Liver (tissue), 3 donors: ENCODE results near the gene SLC37A2.

Experiments used
- GABPA ChIP-seq, 2 donors: IDR thresholded peaks in 1 of 2; conservative IDR thresholded peaks in 1 of 2; 2 replicates each; pipeline ENCODE4 v1.6.1; 2016; ENCODE audit warnings: antibody characterized with exemption in 2 of 2, mild to moderate bottlenecking in 1 of 2, moderate library complexity in 1 of 2
- HNF4A ChIP-seq, 2 donors: conservative IDR thresholded peaks; 2 replicates each; pipeline ENCODE4 v1.6.1; 2016; ENCODE audit warnings: antibody characterized with exemption in 2 of 2, mild to moderate bottlenecking in 2 of 2
- JUND ChIP-seq, 2 donors: IDR thresholded peaks; 2 replicates each; pipeline ENCODE4 v1.6.1; 2016; ENCODE audit warnings: antibody characterized with exemption in 2 of 2
- RAD21 ChIP-seq, 2 donors: IDR thresholded peaks; 2 replicates each; pipeline ENCODE4 v1.6.1; 2016; ENCODE audit warnings: antibody characterized with exemption in 2 of 2, mild to moderate bottlenecking in 2 of 2
- RXRA ChIP-seq, 2 donors: IDR thresholded peaks; 2 replicates each; pipeline ENCODE4 v1.6.1; 2017 to 2018; ENCODE audit warnings: antibody characterized with exemption in 2 of 2, mild to moderate bottlenecking in 1 of 2
- SP1 ChIP-seq: IDR thresholded peaks from 2 replicates; pipeline ENCODE4 v1.6.1; 2018; ENCODE audit warnings: antibody characterized with exemption, mild to moderate bottlenecking
- TAF1 ChIP-seq: conservative IDR thresholded peaks from 2 replicates; pipeline ENCODE4 v1.6.1; 2016; ENCODE audit warnings: antibody characterized with exemption, mild to moderate bottlenecking
- YY1 ChIP-seq: IDR thresholded peaks from 2 replicates; pipeline ENCODE4 v1.6.1; 2016; ENCODE audit warnings: antibody characterized with exemption, mild to moderate bottlenecking
- TF ChIP-seq, protein P1 (sequence below): fragments of 150-350 bp; IDR thresholded peaks from 2 replicates; pipeline ENCODE4 v1.5.1; 2017; ENCODE audit warnings: improper control_type of control experiment, low read depth, low read length; ENCODE audit not compliant: missing input control
- TF ChIP-seq, protein P2 (sequence below): IDR thresholded peaks from 2 replicates; pipeline ENCODE4 v1.6.1; 2016; ENCODE audit warnings: antibody characterized with exemption
- TF ChIP-seq, protein P3 (sequence below): IDR thresholded peaks from 2 replicates; pipeline ENCODE4 v1.6.1; 2016; ENCODE audit warnings: antibody characterized with exemption, mild to moderate bottlenecking
- TF ChIP-seq, protein P4 (sequence below): IDR thresholded peaks from 2 replicates; pipeline ENCODE4 v1.6.1; 2016; ENCODE audit warnings: antibody characterized with exemption
- donor health status: healthy.
- donor health status: healthy.

DNA sequence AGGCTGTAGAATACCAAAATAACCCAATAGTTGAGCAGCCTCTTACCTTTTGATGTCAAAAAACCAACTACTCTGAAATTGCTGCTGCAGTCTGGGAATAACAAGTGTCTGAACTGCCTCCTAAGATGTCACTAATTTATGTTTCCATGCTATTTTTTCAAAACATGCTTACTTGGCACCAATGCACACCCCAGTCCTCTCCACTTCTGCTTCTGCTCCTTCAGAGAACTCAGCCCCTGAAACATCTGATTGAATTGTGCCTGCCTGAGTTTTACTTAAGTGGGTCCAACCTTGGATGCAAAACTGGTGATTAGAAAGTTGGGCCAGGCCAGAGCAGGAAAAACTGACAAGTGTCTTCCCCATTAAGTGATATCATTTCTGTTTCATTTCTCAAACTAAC, 72.9 kb downstream of the SLC37A2 start:
- TF ChIP-seq, protein P1, sequence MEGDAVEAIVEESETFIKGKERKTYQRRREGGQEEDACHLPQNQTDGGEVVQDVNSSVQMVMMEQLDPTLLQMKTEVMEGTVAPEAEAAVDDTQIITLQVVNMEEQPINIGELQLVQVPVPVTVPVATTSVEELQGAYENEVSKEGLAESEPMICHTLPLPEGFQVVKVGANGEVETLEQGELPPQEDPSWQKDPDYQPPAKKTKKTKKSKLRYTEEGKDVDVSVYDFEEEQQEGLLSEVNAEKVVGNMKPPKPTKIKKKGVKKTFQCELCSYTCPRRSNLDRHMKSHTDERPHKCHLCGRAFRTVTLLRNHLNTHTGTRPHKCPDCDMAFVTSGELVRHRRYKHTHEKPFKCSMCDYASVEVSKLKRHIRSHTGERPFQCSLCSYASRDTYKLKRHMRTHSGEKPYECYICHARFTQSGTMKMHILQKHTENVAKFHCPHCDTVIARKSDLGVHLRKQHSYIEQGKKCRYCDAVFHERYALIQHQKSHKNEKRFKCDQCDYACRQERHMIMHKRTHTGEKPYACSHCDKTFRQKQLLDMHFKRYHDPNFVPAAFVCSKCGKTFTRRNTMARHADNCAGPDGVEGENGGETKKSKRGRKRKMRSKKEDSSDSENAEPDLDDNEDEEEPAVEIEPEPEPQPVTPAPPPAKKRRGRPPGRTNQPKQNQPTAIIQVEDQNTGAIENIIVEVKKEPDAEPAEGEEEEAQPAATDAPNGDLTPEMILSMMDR, result no peak
- TF ChIP-seq RAD21 (IDR thresholded peaks at IDR 0.05) (no peak), RXRA (IDR thresholded peaks at IDR 0.05) (no peak), SP1 (no peak), TAF1 (no peak), GABPA (IDR thresholded peaks at IDR 0.05 in 1 of 2, conservative IDR thresholded peaks at IDR 0.05 in 1 of 2) (no peak), YY1 (no peak), JUND (IDR thresholded peaks at IDR 0.05) (no peak), HNF4A (conservative IDR thresholded peaks at IDR 0.05) (no peak)
- TF ChIP-seq, protein P2, sequence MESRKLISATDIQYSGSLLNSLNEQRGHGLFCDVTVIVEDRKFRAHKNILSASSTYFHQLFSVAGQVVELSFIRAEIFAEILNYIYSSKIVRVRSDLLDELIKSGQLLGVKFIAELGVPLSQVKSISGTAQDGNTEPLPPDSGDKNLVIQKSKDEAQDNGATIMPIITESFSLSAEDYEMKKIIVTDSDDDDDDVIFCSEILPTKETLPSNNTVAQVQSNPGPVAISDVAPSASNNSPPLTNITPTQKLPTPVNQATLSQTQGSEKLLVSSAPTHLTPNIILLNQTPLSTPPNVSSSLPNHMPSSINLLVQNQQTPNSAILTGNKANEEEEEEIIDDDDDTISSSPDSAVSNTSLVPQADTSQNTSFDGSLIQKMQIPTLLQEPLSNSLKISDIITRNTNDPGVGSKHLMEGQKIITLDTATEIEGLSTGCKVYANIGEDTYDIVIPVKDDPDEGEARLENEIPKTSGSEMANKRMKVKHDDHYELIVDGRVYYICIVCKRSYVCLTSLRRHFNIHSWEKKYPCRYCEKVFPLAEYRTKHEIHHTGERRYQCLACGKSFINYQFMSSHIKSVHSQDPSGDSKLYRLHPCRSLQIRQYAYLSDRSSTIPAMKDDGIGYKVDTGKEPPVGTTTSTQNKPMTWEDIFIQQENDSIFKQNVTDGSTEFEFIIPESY, result no peak
- TF ChIP-seq, protein P3, sequence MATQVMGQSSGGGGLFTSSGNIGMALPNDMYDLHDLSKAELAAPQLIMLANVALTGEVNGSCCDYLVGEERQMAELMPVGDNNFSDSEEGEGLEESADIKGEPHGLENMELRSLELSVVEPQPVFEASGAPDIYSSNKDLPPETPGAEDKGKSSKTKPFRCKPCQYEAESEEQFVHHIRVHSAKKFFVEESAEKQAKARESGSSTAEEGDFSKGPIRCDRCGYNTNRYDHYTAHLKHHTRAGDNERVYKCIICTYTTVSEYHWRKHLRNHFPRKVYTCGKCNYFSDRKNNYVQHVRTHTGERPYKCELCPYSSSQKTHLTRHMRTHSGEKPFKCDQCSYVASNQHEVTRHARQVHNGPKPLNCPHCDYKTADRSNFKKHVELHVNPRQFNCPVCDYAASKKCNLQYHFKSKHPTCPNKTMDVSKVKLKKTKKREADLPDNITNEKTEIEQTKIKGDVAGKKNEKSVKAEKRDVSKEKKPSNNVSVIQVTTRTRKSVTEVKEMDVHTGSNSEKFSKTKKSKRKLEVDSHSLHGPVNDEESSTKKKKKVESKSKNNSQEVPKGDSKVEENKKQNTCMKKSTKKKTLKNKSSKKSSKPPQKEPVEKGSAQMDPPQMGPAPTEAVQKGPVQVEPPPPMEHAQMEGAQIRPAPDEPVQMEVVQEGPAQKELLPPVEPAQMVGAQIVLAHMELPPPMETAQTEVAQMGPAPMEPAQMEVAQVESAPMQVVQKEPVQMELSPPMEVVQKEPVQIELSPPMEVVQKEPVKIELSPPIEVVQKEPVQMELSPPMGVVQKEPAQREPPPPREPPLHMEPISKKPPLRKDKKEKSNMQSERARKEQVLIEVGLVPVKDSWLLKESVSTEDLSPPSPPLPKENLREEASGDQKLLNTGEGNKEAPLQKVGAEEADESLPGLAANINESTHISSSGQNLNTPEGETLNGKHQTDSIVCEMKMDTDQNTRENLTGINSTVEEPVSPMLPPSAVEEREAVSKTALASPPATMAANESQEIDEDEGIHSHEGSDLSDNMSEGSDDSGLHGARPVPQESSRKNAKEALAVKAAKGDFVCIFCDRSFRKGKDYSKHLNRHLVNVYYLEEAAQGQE, result no peak
- TF ChIP-seq, protein P4, sequence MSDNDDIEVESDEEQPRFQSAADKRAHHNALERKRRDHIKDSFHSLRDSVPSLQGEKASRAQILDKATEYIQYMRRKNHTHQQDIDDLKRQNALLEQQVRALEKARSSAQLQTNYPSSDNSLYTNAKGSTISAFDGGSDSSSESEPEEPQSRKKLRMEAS, result no peak
